Measurements from ENCODE around the gene PPP1R1A. TPM values are rescaled to one million over a fixed set of nuclear protein-coding genes. Genes with fewer than 3 reads are reported as not detected.

Gene PPP1R1A
- total RNA-seq (2014; rRNA removed; shearing (Covaris generic)) (7.6 and 8.4 TPM in 2 replicates), polyA plus RNA-seq (2016; fragmentation: Nextera tagmentation; extraction: Ambion mirVana) (26.6 and 26.9 TPM in 2 replicates)
- long read RNA-seq, partial matches to known transcripts: 0 of 2 reads
- long read RNA-seq, other reads (novel, unspliced or antisense): 0 of 2 reads

GRCh38 chr12:54588110-54588889, at the start of gene PPP1R1A:
Gene PPP1R1A, minus strand, starts transcription at chr12:54588659. Its CDS starts 171 bp downstream, at chr12:54588488.
- DNase-seq (ENCODE audit: low spot score) (peak; percentile 75), ATAC-seq (peak; percentile 75)
- Mint-ChIP-seq H3K27me3 (ENCODE audit: insufficient read depth, low read depth, poor library complexity) (peaks cover 45% of the 10 kb centered on the region), H3K4me1 (peaks cover 60% of the 10 kb centered on the region), H3K36me3 (ENCODE audit: low read depth) (no peaks in the 10 kb centered on the region; the same call in 2 of the 3 replicates), H3K27ac (no peak within 1 kb of the TSS), H3K9me3 (no peaks in the 10 kb centered on the region), H3K4me3 (peak within 1 kb of the TSS; percentile 75)
- H3K36me3 ChIP-seq (ENCODE audit: insufficient read depth): no peaks in the 10 kb centered on the region
- no peaks in the 10 kb centered on the region for H4K20me1 ChIP-seq (replicated peaks; ENCODE audit: insufficient read depth)
- H3K4me2 ChIP-seq: peak within 1 kb of the TSS; percentile 96
- peak within 1 kb of the TSS; percentile 80 for H3K4me3 ChIP-seq
- H3F3A ChIP-seq (replicated peaks; ENCODE audit: low read depth): no peaks in the 10 kb centered on the region
- H3K9me2 ChIP-seq (ENCODE audit: insufficient read depth): no peaks in the 10 kb centered on the region
- H3K27ac ChIP-seq (ENCODE audit: low read depth): no peak within 1 kb of the TSS
- TF ChIP-seq CTCF (conservative IDR thresholded peaks at IDR 0.05; ENCODE audit: low read depth in 2 of 2) (peak in 1 of 2 experiments; percentile 25; a peak in 2 of 4 replicates), ETS1 (IDR thresholded peaks at IDR 0.05) (no peak), POLR2AphosphoS5 (IDR thresholded peaks at IDR 0.05; ENCODE audit: low read depth) (peak; percentile 37; the same call in 1 of the 2 replicates)
- peaks cover 56% of the 10 kb centered on the region for H3K27me3 ChIP-seq (ENCODE audit: insufficient read depth)
- H3K79me2 ChIP-seq (replicated peaks; ENCODE audit: insufficient read depth): no peaks in the 10 kb centered on the region
- peak within 1 kb of the TSS; percentile 96 for H2AFZ ChIP-seq
- peaks cover 37% of the 10 kb centered on the region for H3K4me1 ChIP-seq (ENCODE audit: insufficient read depth)

GRCh38 chr12:54634795-54635194, 46.3 kb upstream of the PPP1R1A start, which contains the start of gene LACRT:
Gene LACRT, minus strand, starts transcription at chr12:54634895. Its CDS starts 54 bp downstream, at chr12:54634841.
- H3K36me3 ChIP-seq (ENCODE audit: insufficient read depth): no peaks in the 10 kb centered on the region
- no peaks in the 10 kb centered on the region for H3F3A ChIP-seq (replicated peaks; ENCODE audit: low read depth)
- no peak within 1 kb of the TSS for H3K4me3 ChIP-seq
- peaks cover 5% of the 10 kb centered on the region; the same call in 2 of the 3 replicates for H3K9me3 Mint-ChIP-seq
- 0 out of 2 replicates have a peak, but pooled peaks cover 3% of the 10 kb centered on the region for H3K9me2 ChIP-seq (ENCODE audit: insufficient read depth)
- H3K4me3 Mint-ChIP-seq: no peak within 1 kb of the TSS
- H3K4me1 ChIP-seq (ENCODE audit: insufficient read depth): no peaks in the 10 kb centered on the region
- H2AFZ ChIP-seq: no peak within 1 kb of the TSS
- no peak within 1 kb of the TSS for H3K27ac Mint-ChIP-seq
- no peak within 1 kb of the TSS for H3K4me2 ChIP-seq
- peaks cover 6% of the 10 kb centered on the region for H3K27me3 Mint-ChIP-seq (ENCODE audit: insufficient read depth, low read depth, poor library complexity)
- H3K79me2 ChIP-seq (replicated peaks; ENCODE audit: insufficient read depth): no peaks in the 10 kb centered on the region
- DNase-seq (ENCODE audit: low spot score) (no peak), ATAC-seq (no peak)
- H4K20me1 ChIP-seq (replicated peaks; ENCODE audit: insufficient read depth): no peaks in the 10 kb centered on the region
- no peaks in the 10 kb centered on the region for H3K27me3 ChIP-seq (ENCODE audit: insufficient read depth)
- H3K4me1 Mint-ChIP-seq: peaks cover 2% of the 10 kb centered on the region; the same call in 1 of the 3 replicates
- H3K36me3 Mint-ChIP-seq (ENCODE audit: low read depth): no peaks in the 10 kb centered on the region
- H3K27ac ChIP-seq (ENCODE audit: low read depth): no peak within 1 kb of the TSS
- TF ChIP-seq ZNF462 (CRISPR knock-in tag; IDR thresholded peaks at IDR 0.05) (no peak), ZNF331 (CRISPR knock-in tag; IDR thresholded peaks at IDR 0.05; ENCODE audit: low read depth) (no peak), REST (IDR thresholded peaks at IDR 0.05; ENCODE audit: unreplicated experiment) (no peak)
